Activated T-cell treated with anti-CD3 and anti-CD28 coated beads for 4 hours (primary cell): ENCODE measurements around the gene KLHL6.
"Not testable (repeated sequence)": the region's sequence is repeated elsewhere in the genome, so short reads cannot be mapped to it uniquely, and the experiment has no call there.

Experiments
- DNase-seq: peaks from one replicate; pipeline ENCODE4 v3.0.0-alpha.2; 2020

The KLHL6 gene

DNA sequence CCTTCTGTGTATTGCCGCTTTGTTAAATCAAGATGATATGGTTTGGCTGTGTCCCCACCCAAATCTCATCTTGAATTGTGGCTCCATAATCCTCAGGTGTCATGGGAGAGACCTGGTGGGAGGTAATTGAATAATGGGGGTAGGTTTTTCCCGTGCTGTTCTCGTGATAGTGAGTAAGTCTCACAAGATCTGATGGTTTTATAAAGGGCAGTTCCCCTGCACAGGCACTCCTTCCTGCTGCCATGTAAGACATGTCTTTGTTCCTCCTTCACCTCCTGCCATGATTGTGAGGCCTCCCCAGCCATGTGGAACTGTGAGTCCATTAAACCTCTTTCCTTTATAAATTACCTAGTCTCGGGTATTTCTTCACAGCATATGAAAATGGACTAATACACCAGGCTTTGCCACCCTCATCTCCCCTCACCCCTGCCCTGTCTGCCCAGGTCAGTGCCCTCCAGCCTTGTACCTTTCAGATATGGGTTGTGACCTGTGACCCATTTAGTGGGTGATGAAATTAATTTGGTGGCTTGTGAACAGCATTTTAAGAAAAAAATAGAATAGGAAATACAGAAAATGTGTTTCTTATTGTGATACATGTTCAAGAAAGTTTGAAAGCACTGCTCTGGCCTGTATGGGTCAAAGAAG is 71.0 kb downstream of the KLHL6 start:
- no peak for DNase-seq

DNA sequence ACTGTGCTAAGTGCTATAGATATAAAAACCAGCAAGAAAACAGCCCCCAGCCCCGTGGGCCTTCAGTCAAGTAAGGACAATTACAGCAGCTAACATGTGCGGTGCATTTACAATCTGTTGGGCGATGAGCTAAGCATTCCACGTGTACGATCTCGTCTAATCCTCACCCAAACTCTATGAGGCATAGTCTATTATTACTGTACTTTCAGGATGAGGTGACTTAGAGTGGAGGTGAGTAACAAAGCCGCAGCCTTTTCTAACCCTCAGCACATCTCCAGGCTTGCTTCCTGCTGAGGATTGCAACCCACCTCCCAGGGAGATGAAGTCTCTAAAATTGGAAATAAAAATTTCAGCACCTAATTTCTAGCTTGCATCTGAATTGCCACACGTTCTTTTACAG is 73.9 kb downstream of the KLHL6 start:
- no peak for DNase-seq

DNA sequence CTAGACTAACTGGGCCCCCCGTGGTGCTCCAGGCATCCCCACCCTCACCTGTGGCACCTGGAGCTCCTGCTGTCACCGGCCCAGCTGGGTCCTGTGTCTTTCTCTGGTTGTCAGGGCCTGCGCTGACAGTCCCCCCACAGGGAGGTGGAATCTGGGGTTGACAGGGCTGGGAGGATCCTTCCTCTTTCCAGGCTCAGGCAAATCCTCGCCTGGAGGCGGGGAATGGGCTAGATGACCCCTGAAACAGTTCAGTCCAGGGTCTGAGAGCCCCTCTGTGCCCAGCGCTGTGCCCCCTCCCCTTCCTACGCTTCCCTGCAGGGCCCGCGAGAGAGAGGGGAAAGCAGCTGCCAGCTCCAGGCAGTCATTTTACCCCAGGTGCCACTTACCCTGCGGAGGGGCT is 77.0 kb downstream of the KLHL6 start:
- no peak for DNase-seq

DNA sequence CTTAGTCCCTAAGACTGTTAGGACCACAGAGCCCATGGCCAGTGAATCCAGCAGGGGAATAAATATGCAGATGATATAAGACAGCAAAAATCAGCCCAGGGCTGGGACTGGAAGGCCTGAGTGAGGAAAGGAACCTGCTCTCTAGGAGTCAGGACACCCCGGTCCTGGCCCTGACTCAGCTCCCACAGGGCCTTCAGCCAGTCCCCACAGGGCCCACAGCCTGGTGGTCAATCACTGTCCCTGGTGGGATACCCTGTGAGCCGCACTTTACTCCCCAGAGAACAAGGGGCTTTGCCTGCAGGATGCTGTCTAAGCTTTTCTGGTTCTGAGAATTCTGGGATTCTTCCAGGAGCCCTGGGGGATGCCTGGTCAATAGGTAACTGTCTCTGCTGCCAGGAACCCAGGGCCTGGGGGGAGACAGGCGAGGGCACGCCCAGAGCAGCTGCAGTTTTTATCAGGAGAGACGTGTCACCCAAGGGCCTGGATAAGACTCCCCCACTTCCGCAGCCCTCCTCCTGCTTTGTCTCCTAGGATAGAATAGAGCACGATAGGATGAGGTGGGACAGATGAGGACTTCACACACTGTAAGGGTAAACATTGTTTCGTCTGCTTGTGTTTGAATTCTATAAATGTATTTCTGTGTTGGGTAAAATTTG is 77.6 kb downstream of the KLHL6 start:
- DNase-seq, result no peak

DNA sequence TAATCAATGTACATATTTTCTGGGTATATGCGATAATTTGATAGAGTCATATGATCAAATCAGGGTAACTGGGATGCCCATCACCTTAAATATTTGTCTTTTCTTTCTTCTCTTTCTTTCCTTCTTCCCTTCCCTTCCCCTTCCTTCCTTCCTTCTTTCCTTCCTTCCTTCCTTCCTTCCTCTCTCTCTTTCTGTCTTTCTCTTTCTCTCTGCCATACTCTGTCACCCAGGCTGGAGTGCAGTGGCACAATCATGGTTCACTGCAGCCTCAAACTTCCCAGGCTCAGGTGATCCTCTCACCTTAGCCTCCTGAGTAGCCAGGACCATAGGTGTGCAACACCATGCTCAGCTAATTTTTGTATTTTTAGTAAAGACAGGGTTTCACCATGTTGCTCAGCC is 79.7 kb downstream of the KLHL6 start:
- DNase-seq, result not testable (repeated sequence)

DNA sequence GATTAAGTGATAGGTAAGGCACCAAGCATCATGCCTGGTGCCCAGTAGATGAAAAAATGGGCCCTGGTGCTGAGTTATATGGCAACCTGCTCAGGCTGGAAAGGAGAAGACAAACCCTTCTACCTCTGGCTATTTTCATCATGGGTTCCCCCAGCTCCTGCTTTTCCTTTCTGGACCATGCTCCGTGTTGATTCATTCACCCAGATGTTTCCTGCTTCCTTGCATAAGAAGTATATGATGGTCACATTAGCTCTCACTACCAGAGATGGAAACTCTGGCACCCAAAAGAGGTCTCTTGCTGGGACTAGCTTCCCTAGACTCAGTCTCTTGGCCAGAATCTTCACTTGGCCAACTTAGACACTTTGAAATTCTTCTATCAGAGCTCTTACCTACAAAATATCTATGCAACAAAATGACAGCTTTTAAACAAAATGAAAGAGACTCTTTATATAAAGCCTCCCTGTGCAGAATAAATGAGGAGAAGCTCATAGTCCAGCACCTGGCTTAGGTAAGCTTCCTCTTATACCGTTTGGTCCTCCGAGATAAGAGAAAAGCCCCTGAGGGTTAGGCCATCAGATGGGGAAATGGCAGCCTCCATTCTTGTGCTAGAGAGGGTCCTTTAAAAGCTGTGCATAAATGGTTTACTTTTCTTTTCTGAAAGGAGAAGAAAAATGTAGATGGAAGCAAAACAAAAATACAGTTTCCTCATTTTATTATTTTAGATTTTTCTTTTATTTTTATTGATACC is 80.3 kb downstream of the KLHL6 start:
- DNase-seq, result no peak

DNA sequence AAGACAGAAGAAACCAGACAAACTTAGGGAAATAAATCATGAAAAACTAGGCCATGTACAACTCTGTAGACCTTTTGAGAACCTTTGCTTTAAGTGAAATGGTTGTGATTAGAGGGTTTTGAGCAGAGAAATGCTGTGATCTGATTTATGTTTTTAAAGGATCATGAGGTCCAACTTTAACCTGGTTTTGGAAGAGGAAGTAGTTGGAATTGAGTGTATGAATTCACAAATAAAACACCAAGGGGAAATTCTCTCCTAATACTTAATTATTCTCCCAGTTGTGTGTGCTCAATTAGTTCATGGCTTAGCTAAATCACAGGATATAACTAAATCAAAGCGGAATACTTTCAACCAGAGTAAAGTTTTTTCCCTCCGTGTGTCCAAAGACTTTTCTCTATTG is 81.5 kb downstream of the KLHL6 start:
- no peak for DNase-seq

DNA sequence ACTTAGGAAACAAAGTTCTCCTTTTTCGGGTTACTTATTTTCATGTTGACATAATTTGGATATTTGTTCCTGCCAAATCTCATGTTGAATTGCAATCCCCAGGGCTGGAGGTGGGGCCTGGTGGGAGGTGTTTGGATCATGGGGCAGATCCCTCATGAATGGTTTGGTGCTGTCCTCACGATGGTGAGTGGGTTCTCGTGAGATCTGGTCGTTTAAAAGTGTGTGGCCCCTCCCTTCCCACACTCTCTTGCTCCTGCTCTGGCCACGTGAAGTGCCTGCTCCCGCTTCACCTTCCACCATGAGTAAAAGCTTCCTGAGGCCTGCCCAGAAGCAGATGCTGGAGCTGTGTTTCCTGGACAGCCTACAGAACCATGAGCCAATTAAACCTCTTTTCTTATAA is 83.4 kb downstream of the KLHL6 start:
- no peak for DNase-seq

DNA sequence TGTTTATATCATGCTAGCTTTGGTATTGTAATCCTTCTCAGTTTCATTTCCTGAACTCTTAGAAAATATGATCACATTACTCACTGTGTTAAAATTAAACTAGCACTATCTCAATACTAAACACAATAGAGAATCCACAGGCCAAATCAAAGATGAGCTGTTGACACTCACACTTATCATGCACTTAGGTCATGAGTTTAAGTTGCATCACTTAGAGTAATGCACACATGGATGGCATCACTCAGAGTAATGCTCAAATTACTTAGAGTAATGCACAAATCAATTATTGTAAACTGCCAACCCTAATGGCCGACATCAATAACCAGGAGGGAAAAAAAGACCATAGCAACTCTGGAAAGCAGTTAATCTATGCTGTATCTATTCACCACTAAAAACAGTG is 87.1 kb downstream of the KLHL6 start:
- DNase-seq, result no peak

DNA sequence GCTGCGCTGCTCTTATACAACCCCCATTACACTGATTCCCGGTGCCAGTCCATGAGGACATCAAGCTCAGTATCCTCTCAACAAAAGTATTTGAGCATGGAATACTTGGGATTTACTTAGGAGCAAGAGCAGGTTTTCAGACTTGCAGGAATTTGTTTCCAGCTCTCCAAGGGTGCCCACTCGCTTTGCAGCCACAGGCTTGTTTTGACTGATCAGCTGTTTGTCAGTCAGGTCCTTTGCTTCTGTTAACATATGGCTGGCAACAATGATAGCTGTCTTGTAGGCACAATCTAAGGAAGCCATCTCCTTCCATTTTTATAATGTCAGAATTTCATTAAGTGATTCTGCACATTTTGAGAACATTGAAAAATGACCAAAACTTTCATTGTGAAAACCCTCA is 88.9 kb downstream of the KLHL6 start:
- no peak for DNase-seq

DNA sequence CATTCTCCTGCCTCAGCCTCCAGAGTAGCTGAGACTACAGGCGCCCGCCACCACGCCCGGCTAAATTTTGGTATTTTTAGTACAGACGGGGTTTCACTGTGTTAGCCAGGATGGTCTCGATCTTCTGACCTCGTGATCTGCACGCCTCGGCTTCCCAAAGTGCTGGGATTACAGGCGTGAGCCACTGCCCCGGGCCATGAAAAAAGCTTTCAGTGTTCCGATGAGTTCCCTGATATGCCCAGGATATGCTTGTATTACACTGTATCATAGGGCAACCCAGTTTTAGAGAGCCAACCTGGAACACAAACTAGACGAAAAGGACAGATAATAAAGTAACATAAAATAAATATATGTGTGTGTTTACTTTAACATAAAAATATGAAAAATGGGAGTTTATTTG is 89.8 kb downstream of the KLHL6 start:
- not testable (repeated sequence) for DNase-seq

DNA sequence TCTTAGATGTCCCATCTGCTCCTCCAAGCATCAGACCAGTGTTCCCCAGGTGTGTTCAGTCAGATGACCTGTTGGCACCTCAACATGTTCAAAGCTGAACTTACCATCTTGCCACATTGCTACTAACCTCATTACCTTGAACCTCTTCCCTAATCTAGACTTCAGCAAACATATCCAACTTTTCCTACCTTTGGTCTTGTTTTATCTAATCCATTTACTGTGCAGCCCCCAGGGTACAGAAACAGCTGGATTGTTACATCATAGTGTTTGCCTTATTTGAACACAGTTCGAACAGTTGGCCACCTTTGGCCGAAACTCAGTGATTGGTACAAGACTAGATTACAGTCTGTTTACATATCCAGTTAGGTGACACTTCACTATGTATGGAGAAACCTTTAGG is 91.0 kb downstream of the KLHL6 start:
- DNase-seq, result no peak

DNA sequence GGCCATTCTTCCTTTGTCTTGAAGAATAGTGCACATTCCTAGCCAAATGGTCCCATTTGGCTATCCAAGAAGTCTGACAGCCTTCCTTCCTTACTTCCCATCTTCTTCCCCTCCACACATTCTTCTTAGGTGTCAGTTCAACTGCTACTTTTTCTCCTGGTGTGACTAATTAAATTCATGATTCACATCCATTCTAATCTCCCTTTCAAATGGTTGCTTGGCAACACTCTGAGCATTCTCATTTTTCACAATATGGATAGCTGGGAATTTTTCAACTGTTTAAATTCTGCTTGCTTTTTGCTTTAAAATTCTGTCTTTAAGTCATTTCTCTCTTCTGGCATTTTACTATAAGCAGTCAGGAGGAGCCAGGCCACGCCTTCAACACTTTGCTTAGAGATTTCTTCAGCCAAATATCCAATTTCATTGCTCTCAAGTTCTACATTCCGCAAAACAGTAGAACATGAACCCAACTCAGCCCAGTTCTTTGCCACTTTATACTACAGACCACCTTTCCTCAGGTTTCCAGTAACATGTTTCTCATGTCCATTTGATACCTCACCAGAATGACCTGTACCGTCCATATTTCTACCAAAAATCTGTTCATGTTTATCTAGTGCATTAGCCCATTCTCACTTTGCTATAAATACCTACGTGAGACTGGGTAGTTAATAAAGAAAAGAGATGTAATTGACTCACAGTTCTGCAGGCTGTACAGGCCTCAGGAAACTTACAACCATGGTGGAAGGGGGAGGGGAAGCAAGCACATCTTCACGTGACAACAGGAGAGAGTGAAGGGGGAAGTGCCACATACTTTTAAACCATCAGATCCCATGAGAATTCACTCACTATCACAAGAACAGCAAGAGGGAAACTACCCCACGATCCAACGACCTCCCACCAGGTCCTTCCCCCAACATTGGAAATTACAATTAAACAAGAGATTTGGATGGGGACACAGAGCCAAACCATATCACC is 95.1 kb downstream of the KLHL6 start:
- no peak for DNase-seq

DNA sequence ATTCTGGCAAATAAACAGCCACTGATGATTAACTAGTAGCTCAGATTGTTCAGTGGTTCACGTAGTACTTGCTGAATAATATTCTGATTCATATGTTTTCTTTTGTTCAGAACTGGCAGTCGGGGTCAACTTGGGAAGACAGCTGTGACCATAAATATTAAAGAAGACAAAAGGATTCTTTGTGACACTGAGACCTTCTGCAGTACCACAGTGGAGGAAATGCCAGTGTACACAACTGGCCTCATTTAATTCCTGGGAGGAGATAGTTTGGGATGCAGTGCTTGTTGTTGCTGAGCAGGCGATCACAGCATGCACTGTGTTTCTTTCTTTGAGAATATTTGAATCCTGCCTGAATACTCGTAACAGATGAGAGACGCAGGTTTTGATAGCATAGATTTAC is 100.4 kb downstream of the KLHL6 start:
- DNase-seq, result no peak

DNA sequence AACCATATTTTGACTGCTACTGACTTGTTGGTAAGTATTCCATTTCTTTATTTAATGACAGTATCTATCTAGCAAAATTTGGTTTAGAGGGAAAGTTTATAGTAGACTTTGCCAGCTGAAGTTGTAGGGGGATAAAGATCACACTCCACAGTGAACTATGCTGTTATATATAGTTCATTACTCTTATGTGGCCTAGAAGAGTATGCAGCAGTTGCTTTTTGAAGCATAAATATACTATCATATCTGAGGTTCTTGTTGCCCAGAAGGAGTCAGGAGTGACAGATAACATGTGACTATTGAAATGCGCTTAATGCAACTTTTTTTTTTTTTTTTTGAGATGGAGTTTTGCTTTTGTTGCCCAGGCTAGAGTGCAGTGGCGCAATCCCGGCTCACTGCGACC is 101.4 kb downstream of the KLHL6 start:
- DNase-seq, result no peak

DNA sequence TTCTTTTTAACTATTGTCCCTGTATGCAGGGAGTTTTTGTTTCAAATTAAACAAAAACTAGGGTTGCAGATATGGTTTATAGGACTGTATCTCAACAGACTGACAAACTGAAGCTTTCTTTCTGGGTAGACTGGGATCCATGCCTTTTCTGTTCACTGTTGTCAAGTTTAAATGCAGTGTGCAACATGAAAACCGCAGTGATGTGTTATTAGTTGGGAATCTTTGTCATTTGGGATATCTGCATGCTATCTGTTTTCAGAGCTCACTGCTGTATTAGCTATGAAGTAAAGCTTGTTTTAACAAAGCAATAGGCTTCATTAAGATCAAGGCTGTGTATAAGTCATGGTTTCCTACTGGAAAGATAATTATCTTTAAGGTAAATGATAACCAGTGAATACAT is 105.7 kb downstream of the KLHL6 start:
- DNase-seq, result no peak

DNA sequence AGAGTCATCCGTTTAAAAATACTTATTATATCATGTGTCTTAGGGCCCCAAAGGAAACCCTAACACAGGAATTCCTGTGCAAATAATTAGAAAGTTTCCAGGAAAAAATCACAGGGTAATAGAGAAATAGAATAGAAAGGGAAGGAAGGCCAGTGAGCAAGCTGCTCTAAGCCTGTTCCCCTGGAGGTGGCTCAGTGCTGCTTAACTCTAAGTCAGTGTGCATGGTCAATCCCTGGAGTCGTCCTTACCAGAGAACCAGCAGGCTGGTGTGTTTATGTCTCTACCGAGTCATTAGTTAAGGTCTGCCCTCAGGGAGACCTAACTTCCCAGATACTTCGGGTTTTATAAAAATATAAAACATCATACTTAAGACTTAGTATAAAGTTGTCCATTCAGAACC is 106.1 kb downstream of the KLHL6 start:
- no peak for DNase-seq

DNA sequence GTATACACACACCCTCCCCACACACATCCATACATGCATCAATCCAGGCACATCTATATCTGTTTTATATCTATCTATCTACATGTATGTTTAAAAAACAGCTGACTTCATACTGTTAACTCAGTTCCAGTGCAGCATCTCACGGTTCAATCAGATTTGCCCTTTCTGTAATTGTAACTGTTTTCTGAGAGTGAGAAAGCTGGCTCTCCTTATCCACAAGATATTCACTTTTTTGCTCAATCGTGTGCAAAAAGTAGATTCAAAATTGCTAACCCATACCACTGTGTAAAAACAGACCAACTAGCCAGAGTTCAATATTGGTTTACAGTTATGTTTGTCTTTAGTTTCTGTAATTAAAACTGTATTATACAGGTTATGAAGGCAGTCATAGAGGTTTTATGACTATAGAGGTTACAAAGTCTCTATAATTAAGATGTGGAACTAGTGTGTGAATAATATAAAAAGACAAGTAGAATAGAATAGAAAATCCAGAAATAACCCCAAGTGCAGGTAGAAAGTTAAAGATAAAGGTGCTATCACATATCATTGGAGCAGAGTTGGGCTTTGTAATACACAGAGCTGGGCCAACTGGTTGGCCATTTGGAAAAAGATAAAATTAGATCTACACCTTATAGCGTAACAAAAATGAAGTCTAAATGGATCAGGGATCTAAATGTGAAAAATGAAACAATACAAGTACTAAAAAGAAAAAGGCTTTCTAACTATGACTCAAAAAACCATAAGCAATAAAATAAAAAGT is 107.0 kb downstream of the KLHL6 start:
- no peak for DNase-seq

DNA sequence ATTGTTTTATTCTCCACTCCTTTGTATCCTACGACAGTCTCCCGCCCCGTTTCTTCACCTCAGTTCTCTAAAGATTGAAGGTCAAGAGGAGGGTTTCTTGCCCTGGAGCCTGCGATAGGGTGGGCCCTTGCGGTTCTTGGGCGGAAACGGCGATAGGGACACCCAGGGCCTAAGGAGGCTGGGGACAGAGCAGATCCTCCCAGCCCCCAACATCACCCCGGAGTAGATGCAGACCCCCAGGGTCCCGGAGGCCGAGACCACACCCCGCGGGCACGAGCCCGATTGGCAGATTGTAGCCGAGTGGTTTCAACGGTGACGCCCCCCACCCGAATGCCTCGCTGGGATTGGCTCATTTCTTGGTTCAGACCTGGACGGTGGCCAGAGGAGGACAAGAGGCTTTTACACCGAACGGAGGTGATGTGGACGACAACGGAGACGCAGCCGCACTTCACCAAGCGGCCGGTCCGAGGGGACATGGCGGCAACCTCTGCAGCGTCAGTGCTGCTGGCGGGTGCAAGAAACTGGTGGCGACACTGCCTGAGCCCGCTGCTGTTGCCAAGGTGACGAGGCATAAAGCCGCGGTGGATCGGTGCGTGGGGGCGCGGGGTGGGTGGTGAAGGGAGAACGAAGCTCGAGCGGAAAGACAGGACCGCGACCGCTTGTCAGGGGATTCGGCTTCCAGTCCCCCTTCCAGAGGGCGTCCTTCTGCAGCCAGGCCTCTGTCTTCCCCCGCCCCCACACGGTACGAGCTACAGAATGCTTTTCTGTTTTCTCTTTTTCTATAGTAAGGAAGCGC is 108.1 kb downstream of the KLHL6 start:
- DNase-seq, result peak; percentile 56

DNA sequence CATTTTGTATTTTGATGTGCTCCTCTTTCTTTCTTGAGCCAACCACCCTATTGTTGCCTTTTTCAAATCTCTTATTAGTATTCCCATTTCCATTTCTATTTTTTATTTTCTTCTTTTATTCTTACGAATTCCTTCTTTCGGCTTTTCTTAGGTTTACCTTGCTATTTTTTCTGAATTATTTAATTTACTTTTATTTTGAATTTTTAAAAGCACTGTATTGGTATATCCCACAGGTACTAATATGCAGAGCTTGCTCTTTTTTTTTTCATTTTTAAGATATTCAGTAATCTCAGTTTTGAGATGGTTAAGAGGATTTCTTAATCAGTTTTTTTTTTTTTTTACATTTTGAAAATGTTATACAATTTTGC is 108.7 kb downstream of the KLHL6 start:
- no peak for DNase-seq

DNA sequence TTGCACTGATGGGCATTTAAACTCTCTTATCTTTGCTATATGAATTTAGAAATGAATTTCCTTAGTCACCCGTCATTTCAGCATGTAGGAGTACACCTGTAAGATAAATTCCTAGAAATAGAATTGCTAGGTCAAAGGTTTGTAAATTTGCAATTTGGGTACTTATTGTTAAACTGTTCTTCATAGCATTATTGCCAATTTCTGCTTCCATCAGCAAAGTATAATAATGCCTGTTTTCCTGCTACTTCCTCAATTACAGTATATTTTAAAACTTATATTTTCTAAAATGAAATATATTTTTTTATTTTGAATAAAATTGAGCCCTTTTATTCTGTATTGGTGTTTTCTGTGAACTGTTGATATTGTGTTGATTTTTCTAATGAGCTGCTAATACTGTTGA is 110.8 kb downstream of the KLHL6 start:
- no peak for DNase-seq
